NCI-H1417 (cell line): ENCODE results near the gene TBC1D16.
A peak's percentile ranks its signal among the peaks of the same experiment; 100 is the strongest.

Source experiments
- DNase-seq, 3 experiments: peaks; one replicate each; lab custom pipeline; 2025; lab: John Stamatoyannopoulos, UW

Gene TBC1D16

GRCh38 chr17:79952265-79952877, 83.3 kb downstream of the TBC1D16 start:
- DNase-seq, result no peak

- peak; percentile 25 to 56 (median 38) for DNase-seq
Measured at GRCh38 chr17:79951361-79952264, 84.1 kb downstream of the TBC1D16 start.

- peak in 1 of 3 experiments; percentile 13 for DNase-seq
Measured at GRCh38 chr17:79950751-79951150, 84.9 kb downstream of the TBC1D16 start.

- DNase-seq, result no peak
Measured at GRCh38 chr17:79950306-79950705, 85.4 kb downstream of the TBC1D16 start.

- DNase-seq, result no peak
Measured at GRCh38 chr17:79949656-79950209, 85.9 kb downstream of the TBC1D16 start.

GRCh38 chr17:79948945-79949655, 86.6 kb downstream of the TBC1D16 start:
- DNase-seq, result no peak

- DNase-seq, result no peak
Measured at GRCh38 chr17:79948406-79948944, 87.2 kb downstream of the TBC1D16 start.

GRCh38 chr17:79947351-79948031, 88.2 kb downstream of the TBC1D16 start:
- DNase-seq, result no peak

GRCh38 chr17:79946352-79947231, 89.1 kb downstream of the TBC1D16 start:
- no peak for DNase-seq

GRCh38 chr17:79945591-79946255, 89.9 kb downstream of the TBC1D16 start:
- DNase-seq, result no peak

- DNase-seq, result no peak
Measured at GRCh38 chr17:79944821-79945391, 90.8 kb downstream of the TBC1D16 start.

- DNase-seq, result no peak
Measured at GRCh38 chr17:79944251-79944812, 91.3 kb downstream of the TBC1D16 start.

- no peak for DNase-seq
Measured at GRCh38 chr17:79943347-79944241, 92.1 kb downstream of the TBC1D16 start.

- no peak for DNase-seq
Measured at GRCh38 chr17:79942591-79943346, 92.9 kb downstream of the TBC1D16 start.

GRCh38 chr17:79942011-79942405, 93.7 kb downstream of the TBC1D16 start:
- DNase-seq, result no peak

GRCh38 chr17:79941088-79942010, 94.3 kb downstream of the TBC1D16 start:
- no peak for DNase-seq
